H1 (cell line): ENCODE measurements around the gene PPP1R12C. TPM values are rescaled to one million over a fixed set of nuclear protein-coding genes. Genes with fewer than 3 reads are reported as not detected.

Source experiments
- CTCF ChIA-PET: fragments of 300-600 bp; sonication (Branson Sonifier 250); formaldehyde crosslinking; loops from one replicate; lab custom pipeline; 2021; ENCODE audit not compliant: partially characterized antibody; lab: Charles Lee
- POLR2A ChIA-PET: fragments of 300-600 bp; sonication (Branson Sonifier 250); formaldehyde crosslinking; loops from one replicate; lab custom pipeline; 2021; ENCODE audit warnings: inconsistent platforms; ENCODE audit not compliant: partially characterized antibody; lab: Charles Lee
- DNase-seq, 2 experiments: peaks; one replicate each; pipeline versions ENCODE4 v3.0.0 to v3.0.0-alpha.2; 2010 to 2022; ENCODE audit warnings: low spot score in 2 of 2, low read depth in 1 of 2, mixed read lengths in 1 of 2
- FAIRE-seq: peaks from 2 replicates; lab custom pipeline; 2011; peaks lifted over from hg19 to GRCh38; lab: Jason Lieb, UNC
- H2AFZ ChIP-seq: 2 replicates; pipeline ENCODE4 v1.8.1; 2012; ENCODE audit warnings: low read length, inconsistent platforms
- H2AK5ac ChIP-seq: 2 replicates; pipeline ENCODE4 v1.6.1; 2013; ENCODE audit warnings: low read depth, low read length
- H2BK120ac ChIP-seq: replicated peaks from 2 replicates; pipeline ENCODE3; 2013; ENCODE audit warnings: low read depth, low read length, inconsistent platforms
- H2BK12ac ChIP-seq: 2 replicates; pipeline ENCODE4 v1.6.1; 2013; ENCODE audit warnings: low read depth, low read length
- H2BK15ac ChIP-seq: 2 replicates; pipeline ENCODE4 v1.6.1; 2013; ENCODE audit warnings: low read length
- H2BK20ac ChIP-seq: 2 replicates; pipeline ENCODE4 v1.6.1; 2013; ENCODE audit warnings: low read length
- H2BK5ac ChIP-seq: 2 replicates; pipeline ENCODE4 v1.6.1; 2013; ENCODE audit warnings: low read depth, low read length
- H3K14ac ChIP-seq: 2 replicates; pipeline ENCODE4 v1.6.1; 2013; ENCODE audit warnings: inconsistent platforms; ENCODE audit not compliant: insufficient read length
- H3K18ac ChIP-seq: 2 replicates; pipeline ENCODE4 v1.6.1; 2013; ENCODE audit warnings: low read length; ENCODE audit errors: extremely low read depth
- H3K23ac ChIP-seq: 2 replicates; pipeline ENCODE4 v1.6.1; 2013; ENCODE audit warnings: inconsistent platforms; ENCODE audit not compliant: insufficient read length
- H3K23me2 ChIP-seq: 2 replicates; pipeline ENCODE4 v1.6.1; 2013; ENCODE audit warnings: low read depth, low read length
- H3K27ac ChIP-seq: 2 replicates; pipeline ENCODE4 v1.6.1; 2011; ENCODE audit warnings: low read depth, low read length, inconsistent platforms
- H3K27me3 ChIP-seq, 4 experiments: replicated peaks in 1 of 4; 1 replicate in 1 of 4; 2 replicates in 3 of 4; pipeline versions ENCODE4 v1.6.1 to v1.8.1; 2011 to 2013; ENCODE audit warnings: low read length in 3 of 4, mild to moderate bottlenecking in 3 of 4, inconsistent platforms in 2 of 4, mixed read lengths in 2 of 4, moderate library complexity in 1 of 4; ENCODE audit not compliant: control insufficient read depth in 3 of 4, insufficient read depth in 3 of 4; ENCODE audit errors: extremely low read depth in 1 of 4
- H3K36me3 ChIP-seq, 4 experiments: 2 replicates each; pipeline versions ENCODE4 v1.6.1 to v1.8.1; 2011 to 2013; ENCODE audit warnings: mild to moderate bottlenecking in 4 of 4, low read length in 3 of 4, moderate library complexity in 2 of 4, control low read depth in 1 of 4, inconsistent platforms in 1 of 4; ENCODE audit not compliant: insufficient read depth in 4 of 4, control insufficient read depth in 2 of 4
- H3K4ac ChIP-seq: replicated peaks from 2 replicates; pipeline ENCODE3; 2013; ENCODE audit warnings: low read length, low read depth, mixed read lengths, inconsistent platforms; ENCODE audit not compliant: insufficient read length
- H3K4me1 ChIP-seq, 4 experiments: replicated peaks in 1 of 4; 1 replicate in 1 of 4; 2 replicates in 3 of 4; pipeline versions ENCODE4 v1.6.1 to v1.8.1; 2011 to 2013; ENCODE audit warnings: low read length in 3 of 4, inconsistent platforms in 2 of 4, mixed read lengths in 1 of 4; ENCODE audit not compliant: insufficient read depth in 4 of 4, control insufficient read depth in 3 of 4
- H3K4me2 ChIP-seq, 2 experiments: 2 replicates each; pipeline versions ENCODE4 v1.6.1 to v1.8.1; 2011 to 2013; ENCODE audit warnings: low read depth in 2 of 2, low read length in 2 of 2, control low read depth in 1 of 2, inconsistent platforms in 1 of 2, mild to moderate bottlenecking in 1 of 2; ENCODE audit not compliant: insufficient read depth in 1 of 2
- H3K4me3 ChIP-seq, 4 experiments: fragments of 200-600, 300-600 bp in 1 of 4; sonication (generic), shearing (Covaris generic), sonication (Bioruptor Twin) in 1 of 4; 2 replicates each; pipeline versions ENCODE4 v1.5.1 to v1.8.1; 2011 to 2016; ENCODE audit warnings: low read length in 4 of 4, low read depth in 3 of 4, control low read depth in 2 of 4, inconsistent platforms in 2 of 4, mild to moderate bottlenecking in 2 of 4, mixed read lengths in 1 of 4, moderate library complexity in 1 of 4; ENCODE audit not compliant: insufficient read depth in 2 of 4; ENCODE audit errors: extremely low read depth in 1 of 4
- H3K56ac ChIP-seq: replicated peaks from 2 replicates; pipeline ENCODE3; 2013; ENCODE audit warnings: low read depth, mild to moderate bottlenecking, mixed read lengths, low read length, inconsistent platforms; ENCODE audit not compliant: insufficient read length
- H3K79me1 ChIP-seq: 2 replicates; pipeline ENCODE4 v1.6.1; 2013; ENCODE audit warnings: low read depth, low read length, control low read depth
- H3K79me2 ChIP-seq, 2 experiments: 2 replicates each; pipeline versions ENCODE4 v1.6.1 to v1.8.1; 2012 to 2013; ENCODE audit warnings: low read length in 2 of 2, mild to moderate bottlenecking in 2 of 2, inconsistent platforms in 1 of 2; ENCODE audit not compliant: insufficient read depth in 2 of 2, control insufficient read depth in 1 of 2
- H3K9ac ChIP-seq, 4 experiments: replicated peaks in 1 of 4; 1 replicate in 1 of 4; 2 replicates in 3 of 4; pipeline versions ENCODE4 v1.6.1 to v1.8.1; 2011 to 2013; ENCODE audit warnings: low read depth in 3 of 4, low read length in 3 of 4, control low read depth in 2 of 4, mild to moderate bottlenecking in 2 of 4, moderate library complexity in 2 of 4, inconsistent platforms in 1 of 4; ENCODE audit errors: extremely low read depth in 1 of 4
- H3K9me3 ChIP-seq, 2 experiments: 2 replicates each; pipeline versions ENCODE4 v1.6.1 to v1.8.1; 2012 to 2013; ENCODE audit warnings: mild to moderate bottlenecking in 2 of 2, moderate library complexity in 2 of 2, control low read depth in 1 of 2, inconsistent platforms in 1 of 2, low read depth in 1 of 2, low read length in 1 of 2, mixed read lengths in 1 of 2; ENCODE audit not compliant: insufficient read depth in 2 of 2
- H4K20me1 ChIP-seq, 2 experiments: replicated peaks in 1 of 2; 2 replicates each; pipeline versions ENCODE3 to v1.8.1; 2011 to 2013; ENCODE audit warnings: inconsistent platforms in 2 of 2, low read length in 2 of 2, mild to moderate bottlenecking in 1 of 2; ENCODE audit not compliant: insufficient read depth in 2 of 2, control insufficient read depth in 1 of 2
- H4K5ac ChIP-seq: 2 replicates; pipeline ENCODE4 v1.6.1; 2013; ENCODE audit warnings: low read length, low read depth, mixed read lengths, inconsistent platforms; ENCODE audit not compliant: insufficient read length
- H4K8ac ChIP-seq: 2 replicates; pipeline ENCODE4 v1.8.0; 2013; ENCODE audit warnings: mild to moderate bottlenecking, moderate library complexity, low read length, inconsistent platforms; ENCODE audit not compliant: insufficient read depth; ENCODE audit errors: extremely low read depth
- H4K91ac ChIP-seq: replicated peaks from 2 replicates; pipeline ENCODE3; 2013; ENCODE audit warnings: low read length, mixed read lengths, inconsistent platforms; ENCODE audit not compliant: insufficient read length
- CHD2 ChIP-seq: IDR thresholded peaks from 2 replicates; pipeline ENCODE4 v1.6.1; 2012; ENCODE audit warnings: low read length, improper control_type of control experiment
- MAX ChIP-seq: IDR thresholded peaks from 2 replicates; pipeline ENCODE4 v1.6.1; 2012; ENCODE audit warnings: inconsistent platforms
- POU5F1 ChIP-seq: IDR thresholded peaks from 2 replicates; pipeline ENCODE4 v1.6.1; 2011; ENCODE audit warnings: low read depth, mild to moderate bottlenecking, low read length, moderate library complexity
- TAF1 ChIP-seq: IDR thresholded peaks from 2 replicates; pipeline ENCODE4 v1.6.1; 2011; ENCODE audit warnings: mild to moderate bottlenecking, low read depth, low read length
- WGBS, 2 experiments: shearing (Covaris generic) in 1 of 2; methylation state at CpG; one replicate each; pipeline versions ENCODE4 v1.1.6 to v1.1.7; 2013 to 2015; ENCODE audit warnings: low lambda C conversion rate in 2 of 2, mixed read lengths in 2 of 2, inconsistent platforms in 1 of 2, low coverage in 1 of 2, missing lambda C conversion rate in 1 of 2; ENCODE audit not compliant: insufficient replicate concordance in 2 of 2, insufficient coverage in 1 of 2, insufficient read length in 1 of 2; ENCODE audit errors: extremely low coverage in 1 of 2, missing lambda C conversion rate in 1 of 2; 5-methylcytosine and 5-hydroxymethylcytosine counted together
- polyA plus RNA-seq, 7 experiments: library from polyadenylated mRNA; depleted of rRNA in 3 of 7; stranded (reverse) in 5 of 7; unstranded in 2 of 7; fragments of >200 nt in 5 of 7; fragments of 200-250 nt in 2 of 7; gene quantifications; 1 replicate in 5 of 7; 2 replicates in 1 of 7; 4 replicates in 1 of 7; pipeline versions ENCODE4 v1.2.1 to v1.2.3, GENCODE V29; 2011 to 2013; ENCODE audit warnings: missing spikeins in 2 of 7, mixed read lengths in 2 of 7
- total RNA-seq: library from RNA; stranded (reverse); fragmentation: NEBNext Ultra II Directional; extraction: Animal tissue kit (Norgen Biotek cat#: 25700); gene quantifications from 2 replicates; pipeline ENCODE4 v1.2.1, GENCODE V29; 2021
- TF ChIP-seq, protein P1 (sequence below): IDR thresholded peaks from 2 replicates; pipeline ENCODE4 v1.6.1; 2011; ENCODE audit warnings: low read length, improper control_type of control experiment

Gene PPP1R12C
- total and polyA plus RNA-seq, 2 of the 8 experiments (the other 6 are each of a cell fraction or from before 2014, with no cell fraction given) = 31.7 to 71.5 TPM

DNA sequence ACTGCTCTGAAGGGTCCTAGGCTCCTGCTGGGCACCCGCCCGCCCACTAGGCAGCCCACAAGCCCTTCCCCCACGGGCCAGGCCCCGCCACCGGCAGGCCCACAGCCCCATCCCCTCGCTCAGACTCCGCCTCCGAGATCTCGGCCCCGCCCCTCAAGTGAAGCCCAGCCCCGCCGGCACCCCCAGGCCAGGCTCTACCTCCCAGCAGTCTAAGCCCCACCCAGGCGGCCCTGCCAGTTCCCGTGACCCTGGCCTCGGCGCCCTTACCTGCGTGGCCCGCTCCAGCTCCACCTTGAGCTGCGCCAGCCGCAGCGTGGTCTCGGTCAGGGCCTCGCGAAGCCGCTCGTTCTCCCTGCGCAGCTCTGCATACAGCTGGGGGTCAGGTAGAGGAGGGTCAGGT is 25.5 kb downstream of the PPP1R12C start:
- Histone ChIP-seq H4K91ac (peak overlapping the region; percentile 10), H3K4ac (no peak overlapping the region), H3K23me2 (peaks cover 13% of the 10 kb centered on the region), H4K8ac (no peak overlapping the region), H2AFZ (no peak overlapping the region), H3K9ac (peak overlapping the region in 2 of 4 experiments; percentile 8 to 51; a peak in 2 of 7 replicates), H3K9me3 (no peaks in the 10 kb centered on the region), H3K27ac (peak overlapping the region; percentile 15; the same call in 1 of the 2 replicates), H3K14ac (no peak overlapping the region), H4K5ac (no peak overlapping the region), H4K20me1 (peaks cover 8 to 11% of the 10 kb centered on the region in 2 experiments), H2BK120ac (no peak overlapping the region), H3K4me2 (peak overlapping the region; percentile 63 to 85), H3K18ac (no peak overlapping the region; the same call in none of the 2 replicates), H3K27me3 (no peaks in the 10 kb centered on the region), H3K79me2 (no peaks in the 10 kb centered on the region), H3K23ac (no peak overlapping the region), H3K4me1 (peaks cover 3 to 49% (median 33%) of the 10 kb centered on the region in 4 experiments), H3K4me3 (peak overlapping the region; percentile 42 to 72 (median 52)), H2BK15ac (peak overlapping the region; percentile 61; the same call in 1 of the 2 replicates), H2BK5ac (peak overlapping the region; percentile 66; the same call in 1 of the 2 replicates), H2AK5ac (no peak overlapping the region), H3K36me3 (peaks cover 0 to 5% (median 2%) of the 10 kb centered on the region in 4 experiments; a peak in 2 of 8 replicates), H3K56ac (no peak overlapping the region), H3K79me1 (no peaks in the 10 kb centered on the region; the same call in 1 of the 2 replicates), H2BK20ac (no peak overlapping the region), H2BK12ac (peak overlapping the region; percentile 60; the same call in 1 of the 2 replicates)
- no peak for FAIRE-seq
- ChIA-PET CTCF (interaction anchor here (0.9 to 1.4 kb wide), 2 partner anchors 8 to 26 kb away, joined by 3 to 4 read pairs; no protein-coding TSS in a partner anchor), POLR2A (interaction anchor here (0.7 to 8.7 kb wide), 5 partner anchors 11 to 204 kb away, joined by 3 to 72 read pairs (median 3); partner anchors contain the start of gene PPP1R12C)
- DNase-seq = peak in 1 of 2 experiments; percentile 97
- 5% methylated on average over 14 of the region's 27 CpGs; no CpG with 5 or more reads in 1 of the 2 experiments for WGBS, 2 experiments
- TF ChIP-seq, protein P1, sequence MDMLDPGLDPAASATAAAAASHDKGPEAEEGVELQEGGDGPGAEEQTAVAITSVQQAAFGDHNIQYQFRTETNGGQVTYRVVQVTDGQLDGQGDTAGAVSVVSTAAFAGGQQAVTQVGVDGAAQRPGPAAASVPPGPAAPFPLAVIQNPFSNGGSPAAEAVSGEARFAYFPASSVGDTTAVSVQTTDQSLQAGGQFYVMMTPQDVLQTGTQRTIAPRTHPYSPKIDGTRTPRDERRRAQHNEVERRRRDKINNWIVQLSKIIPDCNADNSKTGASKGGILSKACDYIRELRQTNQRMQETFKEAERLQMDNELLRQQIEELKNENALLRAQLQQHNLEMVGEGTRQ = 0 out of 2 replicates have a peak, but pooled peaks have one; percentile 2
- TF ChIP-seq TAF1 = 0 out of 2 replicates have a peak, but pooled peaks have one; percentile 28
- no peak for TF ChIP-seq POU5F1
- peak; percentile 33; the same call in 1 of the 2 replicates for TF ChIP-seq MAX
- TF ChIP-seq CHD2 = no peak
